Measurements from ENCODE around the gene SATB2. TPM values are rescaled to one million over a fixed set of nuclear protein-coding genes. Genes with fewer than 3 reads are reported as not detected.

SATB2 gene
- total RNA-seq, 2 donors from 2014 or later, result 0.21 TPM; not detected in 1

DNA sequence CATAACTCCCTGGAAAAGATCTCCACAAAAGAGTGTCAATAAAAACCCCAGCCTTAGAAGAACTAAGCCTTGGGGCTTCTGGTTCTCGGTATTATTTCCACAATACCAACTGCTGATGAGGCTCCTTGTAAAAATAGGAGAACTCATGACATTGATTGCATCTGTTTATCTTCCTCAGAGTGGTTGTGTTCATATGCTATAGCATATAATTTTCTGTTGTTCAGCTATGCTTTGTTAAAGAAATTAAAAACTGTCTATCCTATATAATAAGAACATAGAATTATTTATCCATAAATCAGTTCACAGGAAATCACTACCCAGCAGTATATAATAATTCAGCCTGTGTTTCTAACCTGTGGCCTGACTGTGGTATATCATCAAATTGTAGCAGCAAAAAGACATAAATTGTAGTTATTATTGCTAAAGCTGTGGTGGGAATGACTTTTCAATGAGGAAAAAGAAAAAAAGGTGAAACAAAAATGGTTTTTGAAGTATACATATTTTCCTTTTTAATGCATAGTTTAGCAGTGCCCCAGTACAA lies 68.9 kb downstream of the SATB2 start:
- H3K9me3 Mint-ChIP-seq, result no peaks in the 10 kb centered on the region

DNA sequence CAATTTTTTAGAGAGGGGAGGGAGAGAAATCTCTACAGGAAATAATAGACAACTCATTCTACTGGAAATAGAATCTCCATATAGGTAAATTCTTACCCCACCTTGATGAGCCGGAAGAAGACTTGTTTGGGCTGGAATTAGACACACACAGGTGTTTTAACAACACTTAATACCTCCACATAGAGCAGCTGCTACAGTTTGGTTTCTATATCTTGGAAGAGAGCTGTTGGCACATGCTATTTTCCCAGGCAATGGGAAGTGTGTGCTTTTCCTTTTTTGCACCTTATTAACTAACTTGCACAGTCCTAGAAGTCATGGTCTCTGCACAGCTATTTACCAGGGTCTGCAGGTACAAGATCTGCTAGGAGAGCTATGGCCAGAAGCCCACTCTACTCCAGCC lies 73.7 kb downstream of the SATB2 start:
- no peaks in the 10 kb centered on the region for H3K9me3 Mint-ChIP-seq
- no peaks in the 10 kb centered on the region for H3K36me3 Mint-ChIP-seq
- no peak overlapping the region for H3K27ac Mint-ChIP-seq
- ATAC-seq (no peak), DNase-seq (ENCODE audit: low spot score in 2 of 2) (no peak)

More for the DNA sequence above, 68.9 kb downstream of the SATB2 start:
- Mint-ChIP-seq H3K27ac (no peak overlapping the region), H3K36me3 (no peaks in the 10 kb centered on the region)
- ATAC-seq (no peak), DNase-seq (ENCODE audit: low spot score in 2 of 2) (no peak)

DNA sequence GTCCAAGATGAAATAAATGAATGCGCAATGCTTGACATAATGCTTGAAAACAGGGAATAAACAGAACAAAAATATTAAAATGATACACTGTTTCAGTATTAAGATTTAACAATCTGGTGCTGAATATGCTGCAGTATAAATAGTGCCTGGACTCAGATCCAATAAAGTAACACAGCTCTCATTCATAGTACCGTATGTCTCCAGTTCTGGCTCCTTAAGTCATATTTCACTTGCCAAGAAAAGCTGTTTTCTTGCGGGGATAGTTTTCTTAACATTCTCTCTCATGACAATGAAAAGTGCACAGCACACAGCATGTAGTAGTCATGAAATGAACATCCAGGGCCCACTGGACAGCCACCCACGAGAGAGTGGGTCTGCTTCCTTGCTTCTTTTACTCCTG lies 74.7 kb downstream of the SATB2 start:
- DNase-seq (ENCODE audit: low spot score in 2 of 2), result no peak
- Mint-ChIP-seq H3K9me3 (no peaks in the 10 kb centered on the region), H3K27ac (no peak overlapping the region), H3K36me3 (no peaks in the 10 kb centered on the region)
- no peak for ATAC-seq

DNA sequence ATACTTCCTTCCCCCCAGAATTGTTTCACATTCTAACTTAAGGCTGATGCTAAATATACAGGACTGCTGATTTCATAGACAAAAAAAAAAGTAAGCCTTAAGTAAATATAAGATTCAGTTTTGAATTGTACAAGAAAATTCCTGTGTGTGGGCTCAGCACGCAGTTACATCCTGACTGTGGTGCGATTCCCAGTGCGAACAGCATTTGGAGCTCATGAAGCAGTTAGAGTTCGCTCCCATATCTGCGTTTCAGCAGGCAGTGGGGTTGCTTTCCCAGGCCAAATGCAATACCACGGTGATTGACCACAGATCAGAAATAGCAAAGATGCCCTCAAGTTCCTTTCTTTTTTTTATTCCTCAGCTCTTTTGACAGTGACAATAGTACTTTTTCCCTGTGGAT lies 75.6 kb downstream of the SATB2 start:
- no peaks in the 10 kb centered on the region for H3K9me3 Mint-ChIP-seq
- no peak overlapping the region for H3K27ac Mint-ChIP-seq
- no peak for DNase-seq (ENCODE audit: low spot score in 2 of 2)
- H3K36me3 Mint-ChIP-seq, result no peaks in the 10 kb centered on the region
- ATAC-seq, result no peak

DNA sequence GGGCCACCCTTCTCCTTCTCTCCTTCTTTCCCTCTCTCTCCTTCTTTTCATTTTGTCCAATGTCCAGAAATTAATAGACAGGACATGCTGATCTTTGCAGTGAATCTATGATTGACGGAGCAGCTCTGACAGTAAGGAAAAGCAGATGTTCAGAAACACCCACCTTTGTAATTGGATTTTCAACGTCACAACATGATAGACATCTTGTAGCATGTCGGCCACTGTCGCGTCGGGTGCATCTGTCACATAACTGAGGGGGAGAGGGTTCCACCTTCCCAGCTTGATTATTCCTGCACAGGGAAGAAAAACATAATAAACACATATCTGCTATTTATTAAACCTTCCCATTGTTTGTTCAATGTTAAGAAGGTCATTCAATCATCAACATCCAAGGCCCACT lies 76.2 kb downstream of the SATB2 start:
- no peak overlapping the region for H3K27ac Mint-ChIP-seq
- ATAC-seq (no peak), DNase-seq (ENCODE audit: low spot score in 2 of 2) (no peak)
- no peaks in the 10 kb centered on the region for H3K36me3 Mint-ChIP-seq
- no peaks in the 10 kb centered on the region for H3K9me3 Mint-ChIP-seq

DNA sequence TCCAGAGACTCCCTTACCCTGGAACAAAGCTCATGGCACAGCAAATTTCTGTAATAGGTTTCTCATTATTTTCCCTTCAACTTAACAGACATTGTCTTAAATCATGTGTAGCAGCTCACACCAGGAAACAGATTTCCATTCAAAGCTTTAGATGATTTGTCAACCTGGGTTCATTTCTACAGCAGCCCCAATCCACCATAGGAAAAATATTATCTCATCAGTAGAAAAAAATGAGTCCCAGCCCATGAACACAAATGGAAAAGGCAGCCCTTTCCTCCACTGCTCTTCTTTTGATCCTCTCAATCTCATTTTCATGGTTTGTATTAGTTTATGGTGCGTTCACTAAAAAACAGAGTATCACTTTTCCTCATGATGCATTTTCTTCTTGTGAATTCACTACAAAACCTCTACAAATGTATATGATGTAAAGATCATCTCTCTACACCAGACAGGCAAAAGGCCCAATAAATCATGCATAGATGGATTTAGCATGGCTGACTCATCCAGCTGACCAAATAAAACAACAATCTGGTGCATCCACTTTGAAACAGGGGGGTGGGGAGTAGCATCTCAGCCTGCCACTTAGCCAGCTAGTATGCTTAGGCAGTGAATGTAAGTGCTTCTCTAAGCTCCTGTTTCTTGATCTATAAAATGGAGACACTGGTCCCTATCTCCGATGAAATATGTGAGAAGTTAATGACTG lies 78.6 kb downstream of the SATB2 start:
- Mint-ChIP-seq H3K9me3 (no peaks in the 10 kb centered on the region), H3K36me3 (no peaks in the 10 kb centered on the region), H3K27ac (no peak overlapping the region)
- ATAC-seq (no peak), DNase-seq (ENCODE audit: low spot score in 2 of 2) (no peak)

DNA sequence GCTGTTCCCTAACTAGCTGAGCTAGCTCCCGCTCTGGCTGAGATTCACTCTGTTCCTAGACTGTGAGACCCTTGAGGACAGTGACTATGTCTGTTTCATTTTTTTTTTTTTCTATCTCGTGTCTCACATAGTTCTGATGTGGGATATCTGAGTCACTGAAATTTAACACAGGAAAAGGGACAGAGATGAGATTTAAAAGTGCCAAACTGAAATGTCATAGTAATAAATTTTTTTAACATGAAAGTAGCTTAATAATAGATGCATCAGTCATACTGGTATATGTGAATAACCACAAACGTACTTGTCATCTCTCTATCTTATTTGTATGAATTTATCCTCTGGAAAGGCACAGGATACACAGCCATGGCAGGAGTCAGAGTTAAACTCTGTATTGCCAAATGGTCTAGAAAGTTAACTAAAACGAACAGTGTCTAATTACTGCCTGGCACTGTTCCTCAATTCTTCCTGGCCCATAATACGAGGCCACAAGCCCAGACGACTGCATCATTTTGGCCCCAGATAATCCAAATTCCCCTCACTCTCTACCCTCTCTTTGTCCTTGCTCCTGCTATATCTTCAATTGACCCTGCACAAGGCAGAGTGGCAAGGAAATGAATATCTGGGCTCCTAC lies 87.5 kb downstream of the SATB2 start:
- no peaks in the 10 kb centered on the region for H3K9me3 Mint-ChIP-seq
- H3K27ac Mint-ChIP-seq, result no peak overlapping the region
- ATAC-seq (peak in 1 of 2 donors; percentile 68), DNase-seq (ENCODE audit: low spot score in 2 of 2) (no peak)
- H3K36me3 Mint-ChIP-seq, result no peaks in the 10 kb centered on the region

DNA sequence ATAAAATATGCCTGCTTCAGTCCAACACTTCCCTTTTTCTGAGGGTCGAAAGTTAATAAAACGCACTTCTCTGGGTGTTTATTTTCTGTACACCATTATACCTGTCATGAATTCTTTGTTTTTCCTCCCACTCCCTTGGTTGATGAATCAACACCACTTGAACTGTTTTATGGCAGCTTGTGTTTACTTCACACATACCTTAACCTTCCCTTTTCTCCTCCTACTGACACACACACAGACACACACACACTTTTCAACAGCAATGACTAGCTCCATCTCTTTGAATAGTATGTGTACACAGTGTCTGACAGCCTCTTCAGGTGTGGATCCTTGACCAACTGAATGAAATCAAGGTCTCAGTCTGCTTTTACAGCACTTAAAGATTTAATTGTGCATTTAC lies 91.3 kb downstream of the SATB2 start:
- no peak overlapping the region for H3K27ac Mint-ChIP-seq
- no peaks in the 10 kb centered on the region for H3K36me3 Mint-ChIP-seq
- ATAC-seq, result no peak
- no peaks in the 10 kb centered on the region for H3K9me3 Mint-ChIP-seq
- DNase-seq (ENCODE audit: low spot score in 2 of 2), result no peak

DNA sequence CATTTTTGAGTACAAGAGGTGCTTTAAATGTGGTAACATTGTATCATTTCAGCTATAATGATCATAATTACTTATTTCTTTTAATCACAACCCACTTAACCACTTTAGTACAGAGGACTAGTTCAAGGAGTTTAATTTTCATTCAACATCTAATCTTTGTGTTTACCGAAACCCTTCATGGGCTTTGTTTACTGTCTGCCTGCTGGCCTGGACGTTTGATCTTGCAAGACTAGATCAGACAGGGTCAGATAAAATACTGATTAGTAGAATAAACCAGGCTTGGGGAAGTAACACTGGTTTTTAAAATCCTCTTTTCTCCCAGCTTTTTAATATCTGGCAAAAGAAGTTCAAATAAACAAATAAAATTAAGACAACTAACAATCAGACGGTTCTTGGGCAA lies 93.6 kb downstream of the SATB2 start:
- Mint-ChIP-seq H3K27ac (no peak overlapping the region), H3K36me3 (no peaks in the 10 kb centered on the region), H3K9me3 (no peaks in the 10 kb centered on the region)
- no peak for ATAC-seq
- no peak for DNase-seq (ENCODE audit: low spot score in 2 of 2)

DNA sequence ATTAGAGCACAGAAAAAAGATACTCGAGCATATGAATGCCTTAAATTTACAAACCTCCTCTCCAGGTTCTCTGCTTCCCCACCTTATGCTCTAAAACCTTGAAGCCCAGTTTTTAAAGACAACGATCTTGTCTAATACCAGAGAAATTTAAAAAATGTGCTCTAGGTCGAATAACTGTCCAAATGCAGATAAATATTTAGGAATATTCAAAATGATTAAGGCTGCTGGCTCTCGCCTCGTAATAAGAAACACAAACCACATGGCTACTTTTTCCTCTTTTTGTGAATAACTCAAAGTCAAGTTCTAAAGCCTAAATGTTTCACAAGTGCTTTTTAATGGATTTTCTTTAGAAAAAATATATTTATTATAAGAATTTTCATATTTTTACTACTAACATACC lies 101.3 kb downstream of the SATB2 start:
- Mint-ChIP-seq H3K36me3 (no peaks in the 10 kb centered on the region), H3K27ac (no peak overlapping the region), H3K9me3 (no peaks in the 10 kb centered on the region)
- DNase-seq (ENCODE audit: low spot score in 2 of 2) (no peak), ATAC-seq (no peak)

DNA sequence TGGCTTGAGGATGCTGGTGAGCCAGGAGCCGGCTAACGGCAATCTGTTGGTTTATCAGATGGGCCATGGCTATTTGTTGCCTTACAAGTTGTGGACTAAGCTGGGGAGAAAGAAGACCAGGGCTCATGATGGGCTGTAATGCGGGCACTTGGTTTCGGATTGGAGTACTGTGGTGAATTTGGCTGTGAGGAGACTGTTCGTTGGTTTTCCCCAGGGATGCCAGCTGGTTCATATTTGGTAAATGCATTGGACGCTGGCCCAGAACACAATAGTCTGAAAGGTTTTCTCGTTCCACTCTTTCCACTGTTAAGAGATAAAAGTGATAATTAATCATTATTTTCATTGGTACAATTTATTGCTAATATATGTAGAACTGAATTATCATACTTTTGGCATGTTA lies 108.9 kb downstream of the SATB2 start:
- ATAC-seq (no peak), DNase-seq (ENCODE audit: low spot score in 2 of 2) (no peak)
- H3K27ac Mint-ChIP-seq, result no peak overlapping the region
- peaks cover 0 to 4% of the 10 kb centered on the region in 2 donors for H3K9me3 Mint-ChIP-seq
- H3K36me3 Mint-ChIP-seq, result no peaks in the 10 kb centered on the region

DNA sequence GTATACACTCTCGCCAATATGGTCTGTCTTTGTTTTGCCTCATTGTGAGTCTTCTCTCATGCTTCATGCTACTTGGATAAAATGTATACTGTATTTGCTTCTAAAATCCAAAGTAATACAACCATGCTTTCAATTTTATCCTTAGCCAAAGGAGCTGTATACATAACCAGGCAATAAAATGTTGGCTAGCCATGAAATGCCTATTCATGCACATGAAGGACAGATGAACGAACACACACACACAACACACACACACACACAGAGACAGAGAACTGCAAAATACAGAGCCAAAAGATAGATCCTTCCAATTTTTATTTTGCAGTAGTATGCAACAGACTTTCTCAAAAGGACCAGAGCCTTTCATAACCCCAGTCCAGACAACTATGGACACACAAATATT lies 113.7 kb downstream of the SATB2 start:
- no peak for ATAC-seq
- DNase-seq (ENCODE audit: low spot score in 2 of 2), result no peak
- peaks cover 0 to 4% of the 10 kb centered on the region in 2 donors for H3K9me3 Mint-ChIP-seq
- H3K27ac Mint-ChIP-seq, result no peak overlapping the region
- H3K36me3 Mint-ChIP-seq, result no peaks in the 10 kb centered on the region

DNA sequence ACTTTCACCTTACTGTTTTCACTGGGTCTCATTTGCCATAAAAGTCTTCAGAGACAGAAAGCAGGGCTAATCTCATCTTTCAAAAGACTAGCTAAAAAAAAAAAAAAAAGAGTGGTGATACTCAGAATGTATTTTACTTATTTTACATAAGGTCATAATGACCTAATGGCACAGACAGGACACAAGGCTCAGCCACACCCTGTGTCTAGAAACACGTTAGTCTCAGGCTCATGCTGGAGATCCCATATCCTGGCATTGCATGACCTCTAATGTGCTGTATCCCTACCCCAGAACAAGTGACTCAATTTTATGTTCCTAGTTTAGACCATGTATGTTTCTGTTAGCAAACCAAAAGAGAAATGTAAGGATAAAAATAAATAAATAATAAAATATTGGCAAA lies 115.4 kb downstream of the SATB2 start:
- peaks cover 0 to under 1% of the 10 kb centered on the region in 2 donors for H3K9me3 Mint-ChIP-seq
- no peaks in the 10 kb centered on the region for H3K36me3 Mint-ChIP-seq
- H3K27ac Mint-ChIP-seq, result no peak overlapping the region
- DNase-seq (ENCODE audit: low spot score in 2 of 2), result no peak
- ATAC-seq, result no peak

DNA sequence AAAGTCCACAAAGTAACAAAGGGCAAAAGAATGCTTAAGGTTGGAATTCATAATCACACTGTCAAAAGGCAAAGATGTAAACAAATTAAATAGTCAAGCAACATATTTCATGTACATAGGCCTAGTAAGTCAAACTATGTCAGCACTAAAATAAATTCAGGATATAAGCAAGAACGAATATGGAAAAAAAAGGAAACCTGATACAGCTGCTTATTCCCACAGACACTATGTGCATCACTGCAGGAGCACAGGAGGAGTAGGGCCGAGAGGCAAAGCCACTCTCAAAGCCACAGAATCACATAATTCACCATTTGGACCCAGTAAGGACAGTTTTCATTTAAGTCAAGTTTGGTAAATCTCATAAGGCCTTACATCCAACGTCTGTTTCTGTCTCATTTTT lies 116.6 kb downstream of the SATB2 start:
- Mint-ChIP-seq H3K9me3 (no peaks in the 10 kb centered on the region), H3K27ac (no peak overlapping the region), H3K36me3 (no peaks in the 10 kb centered on the region)
- ATAC-seq (no peak), DNase-seq (ENCODE audit: low spot score in 2 of 2) (no peak)

DNA sequence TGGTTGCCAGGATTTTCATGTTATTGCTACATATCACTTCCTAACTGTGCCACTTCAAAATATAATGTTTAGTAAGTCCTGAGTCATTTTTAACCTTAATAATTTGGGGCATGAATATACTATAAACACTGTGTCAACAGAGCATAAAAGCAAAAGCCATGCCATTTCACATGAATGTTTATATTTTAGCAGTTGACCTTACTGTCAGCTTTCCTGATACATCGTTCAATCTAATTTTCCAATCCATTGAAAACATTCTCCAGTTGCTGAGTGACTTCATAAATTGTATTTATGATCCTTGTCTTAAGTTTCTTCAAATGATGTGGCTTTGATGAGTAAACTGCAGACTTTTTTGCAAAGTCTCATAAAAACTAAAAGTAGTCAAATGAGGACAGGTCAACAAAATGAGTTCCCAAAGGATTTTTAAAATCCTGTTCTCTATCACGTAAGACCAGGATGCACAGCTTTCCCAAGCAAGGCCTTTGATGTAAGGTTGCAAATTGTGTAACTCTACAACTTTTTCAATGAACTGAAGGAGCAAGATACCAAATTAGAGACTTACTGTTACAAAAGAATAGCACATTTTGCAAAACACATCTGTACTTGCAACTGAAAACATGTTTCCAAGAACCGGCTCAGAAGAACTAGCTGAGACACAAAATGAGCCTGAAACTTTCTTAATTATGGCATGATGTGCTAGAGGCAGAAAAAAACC lies 117.7 kb downstream of the SATB2 start:
- H3K27ac Mint-ChIP-seq, result no peak overlapping the region

DNA sequence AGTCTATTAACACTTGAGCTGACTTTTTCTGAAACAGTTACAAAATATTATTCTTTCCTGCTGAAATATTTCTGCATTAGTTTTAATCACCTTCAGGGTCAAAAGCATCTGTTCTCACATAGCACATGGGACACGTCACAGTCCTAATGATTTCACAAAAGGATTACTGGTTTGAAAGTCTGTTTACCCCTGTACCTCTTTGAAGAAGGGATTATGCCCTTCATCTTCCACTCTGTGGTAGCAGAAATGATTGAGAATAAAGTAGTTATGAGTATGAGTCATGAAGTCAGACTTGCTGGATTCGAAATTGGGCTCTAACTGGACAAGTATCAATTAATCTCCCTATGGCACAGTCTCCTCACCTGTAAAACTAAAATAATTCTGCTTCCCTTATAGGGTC lies 121.2 kb downstream of the SATB2 start:
- no peaks in the 10 kb centered on the region for H3K9me3 Mint-ChIP-seq
- H3K36me3 Mint-ChIP-seq, result no peaks in the 10 kb centered on the region
- ATAC-seq (no peak), DNase-seq (ENCODE audit: low spot score in 2 of 2) (no peak)
- H3K27ac Mint-ChIP-seq, result no peak overlapping the region

More for the DNA sequence above, 117.7 kb downstream of the SATB2 start:
- no peaks in the 10 kb centered on the region for H3K36me3 Mint-ChIP-seq
- DNase-seq (ENCODE audit: low spot score in 2 of 2) (no peak), ATAC-seq (no peak)
- no peaks in the 10 kb centered on the region for H3K9me3 Mint-ChIP-seq

DNA sequence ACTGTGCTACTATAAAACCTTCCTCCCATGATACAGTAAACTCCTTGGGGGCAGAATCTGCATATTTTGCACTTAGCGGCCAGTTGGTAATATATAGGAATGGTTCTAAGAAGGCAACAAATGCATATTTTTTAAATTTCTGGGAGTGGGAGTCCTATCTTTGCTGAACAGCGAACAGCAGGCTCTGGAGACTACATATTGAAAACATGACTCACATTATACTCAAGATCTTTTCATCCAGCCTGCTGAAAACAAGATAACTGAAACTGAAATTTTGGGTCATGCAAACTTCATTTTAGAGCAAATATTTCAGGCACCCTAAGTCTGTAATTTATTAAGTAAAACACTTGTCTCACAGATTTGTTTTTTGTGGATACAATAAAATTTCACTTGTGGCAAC lies 122.2 kb downstream of the SATB2 start:
- Mint-ChIP-seq H3K9me3 (no peaks in the 10 kb centered on the region), H3K27ac (no peak overlapping the region), H3K36me3 (no peaks in the 10 kb centered on the region)
- DNase-seq (ENCODE audit: low spot score in 2 of 2) (no peak), ATAC-seq (no peak)
